Brain microvascular endothelial cell (primary cell): Measurements from ENCODE around the gene SEL1L3.

Experiments used
- DNase-seq: peaks from one replicate; pipeline ENCODE4 v3.0.0-alpha.2; 2020
- H3K27ac ChIP-seq: fragments of 250-450 bp; sonication (Bioruptor Pico); 2 replicates; pipeline ENCODE4 v1.5.1; 2020; ENCODE audit warnings: mild to moderate bottlenecking, moderate library complexity
- H3K27me3 ChIP-seq: fragments of 250-450 bp; sonication (Bioruptor Pico); replicated peaks from 2 replicates; pipeline ENCODE4 v1.5.1; 2020; ENCODE audit warnings: mild to moderate bottlenecking
- H3K36me3 ChIP-seq: fragments of 250-450 bp; sonication (Bioruptor Pico); replicated peaks from 2 replicates; pipeline ENCODE4 v1.5.1; 2020; ENCODE audit warnings: mild to moderate bottlenecking
- H3K4me3 ChIP-seq: 2 replicates; pipeline ENCODE4 v1.5.1; 2011; ENCODE audit warnings: low read depth, mild to moderate bottlenecking, control low read depth, low read length, moderate library complexity
- in situ Hi-C: cut with HindIII; loops from 2 replicates; pipeline ENCODE4 v1.10.0; 2017; ENCODE audit warnings: low sequenced_read_pairs, low pct_ligation_motif_present
- TF ChIP-seq, protein P1 (sequence below): IDR thresholded peaks from 2 replicates; pipeline ENCODE4 v1.5.1; 2011; ENCODE audit warnings: low read depth, mild to moderate bottlenecking, moderate library complexity, low read length, control low read depth, inconsistent platforms; ENCODE audit errors: missing control alignments

SEL1L3 gene

DNA sequence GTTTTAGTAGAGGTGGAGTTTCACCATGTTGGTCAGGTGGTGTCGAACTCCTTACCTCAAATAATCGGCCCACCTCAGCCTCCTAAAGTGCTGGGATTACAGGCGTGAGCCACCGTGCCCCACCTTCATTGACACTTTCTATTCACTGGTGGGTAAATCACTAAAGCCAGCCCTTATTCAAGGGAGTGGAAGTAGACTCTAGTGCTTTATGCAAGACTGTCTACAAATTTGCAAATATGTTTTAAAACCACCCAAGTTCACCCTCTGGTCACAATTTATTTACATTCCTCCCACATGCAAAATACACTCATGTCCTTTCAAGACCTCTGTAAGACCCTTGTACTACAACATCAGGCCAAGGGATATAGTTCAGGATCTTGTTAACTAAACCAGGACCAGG is 162.1 kb downstream of the SEL1L3 start:
- Histone ChIP-seq H3K4me3 (no peak overlapping the region), H3K27ac (no peak overlapping the region), H3K27me3 (no peaks in the 10 kb centered on the region), H3K36me3 (no peaks in the 10 kb centered on the region)
- no peak for DNase-seq
- in situ Hi-C loops = no loop called here
- TF ChIP-seq, protein P1, sequence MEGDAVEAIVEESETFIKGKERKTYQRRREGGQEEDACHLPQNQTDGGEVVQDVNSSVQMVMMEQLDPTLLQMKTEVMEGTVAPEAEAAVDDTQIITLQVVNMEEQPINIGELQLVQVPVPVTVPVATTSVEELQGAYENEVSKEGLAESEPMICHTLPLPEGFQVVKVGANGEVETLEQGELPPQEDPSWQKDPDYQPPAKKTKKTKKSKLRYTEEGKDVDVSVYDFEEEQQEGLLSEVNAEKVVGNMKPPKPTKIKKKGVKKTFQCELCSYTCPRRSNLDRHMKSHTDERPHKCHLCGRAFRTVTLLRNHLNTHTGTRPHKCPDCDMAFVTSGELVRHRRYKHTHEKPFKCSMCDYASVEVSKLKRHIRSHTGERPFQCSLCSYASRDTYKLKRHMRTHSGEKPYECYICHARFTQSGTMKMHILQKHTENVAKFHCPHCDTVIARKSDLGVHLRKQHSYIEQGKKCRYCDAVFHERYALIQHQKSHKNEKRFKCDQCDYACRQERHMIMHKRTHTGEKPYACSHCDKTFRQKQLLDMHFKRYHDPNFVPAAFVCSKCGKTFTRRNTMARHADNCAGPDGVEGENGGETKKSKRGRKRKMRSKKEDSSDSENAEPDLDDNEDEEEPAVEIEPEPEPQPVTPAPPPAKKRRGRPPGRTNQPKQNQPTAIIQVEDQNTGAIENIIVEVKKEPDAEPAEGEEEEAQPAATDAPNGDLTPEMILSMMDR = no peak

GRCh38 chr4:25697516-25697915 is 165.3 kb downstream of the SEL1L3 start:
- in situ Hi-C loops = no loop called here
- TF ChIP-seq, protein P1 = no peak
- Histone ChIP-seq H3K27ac (no peak overlapping the region), H3K36me3 (no peaks in the 10 kb centered on the region), H3K4me3 (no peak overlapping the region), H3K27me3 (no peaks in the 10 kb centered on the region)
- DNase-seq = no peak
